GM13977 (cell line): ENCODE measurements around the gene SLFN5.

ENCODE experiments used
- DNase-seq: peaks from one replicate; pipeline ENCODE4 v3.0.0; 2012; ENCODE audit warnings: low spot score
- in situ Hi-C: fragments of 300-500 bp; cut with MboI; formaldehyde crosslinking; loops from one replicate; pipeline ENCODE4 v1.12.0; 2022; ENCODE audit warnings: low sequenced_read_pairs, low pct_unique_long_range_greater_than_20kb, mixed read lengths, inconsistent platforms; ENCODE audit not compliant: unreplicated experiment
- TF ChIP-seq, protein P1 (sequence below): IDR thresholded peaks from 2 replicates; pipeline ENCODE4 v1.5.1; 2012; ENCODE audit warnings: mild to moderate bottlenecking, control low read depth; ENCODE audit not compliant: insufficient read depth; ENCODE audit errors: extremely low read depth, missing control alignments

Gene SLFN5

DNA sequence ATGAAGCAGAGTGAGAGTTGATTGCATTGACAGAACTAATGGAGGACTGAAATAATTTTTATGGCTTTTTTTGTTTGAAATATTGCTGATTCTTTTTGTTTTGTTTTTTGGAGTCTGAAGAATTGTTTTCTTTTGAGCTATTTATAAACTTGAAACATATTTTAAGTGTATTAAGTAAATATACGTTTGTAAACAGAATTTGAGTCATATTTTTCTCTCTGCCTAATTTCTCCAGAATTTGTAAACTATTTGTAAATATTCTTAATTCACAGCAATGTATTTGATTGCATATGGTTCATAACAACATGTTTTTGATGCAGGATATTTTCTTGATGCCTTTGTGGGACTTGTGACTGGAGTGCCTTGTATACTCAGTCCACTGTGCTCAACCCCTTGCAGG is 79.9 kb downstream of the SLFN5 start:
- in situ Hi-C loops, result no loop called here
- TF ChIP-seq, protein P1, sequence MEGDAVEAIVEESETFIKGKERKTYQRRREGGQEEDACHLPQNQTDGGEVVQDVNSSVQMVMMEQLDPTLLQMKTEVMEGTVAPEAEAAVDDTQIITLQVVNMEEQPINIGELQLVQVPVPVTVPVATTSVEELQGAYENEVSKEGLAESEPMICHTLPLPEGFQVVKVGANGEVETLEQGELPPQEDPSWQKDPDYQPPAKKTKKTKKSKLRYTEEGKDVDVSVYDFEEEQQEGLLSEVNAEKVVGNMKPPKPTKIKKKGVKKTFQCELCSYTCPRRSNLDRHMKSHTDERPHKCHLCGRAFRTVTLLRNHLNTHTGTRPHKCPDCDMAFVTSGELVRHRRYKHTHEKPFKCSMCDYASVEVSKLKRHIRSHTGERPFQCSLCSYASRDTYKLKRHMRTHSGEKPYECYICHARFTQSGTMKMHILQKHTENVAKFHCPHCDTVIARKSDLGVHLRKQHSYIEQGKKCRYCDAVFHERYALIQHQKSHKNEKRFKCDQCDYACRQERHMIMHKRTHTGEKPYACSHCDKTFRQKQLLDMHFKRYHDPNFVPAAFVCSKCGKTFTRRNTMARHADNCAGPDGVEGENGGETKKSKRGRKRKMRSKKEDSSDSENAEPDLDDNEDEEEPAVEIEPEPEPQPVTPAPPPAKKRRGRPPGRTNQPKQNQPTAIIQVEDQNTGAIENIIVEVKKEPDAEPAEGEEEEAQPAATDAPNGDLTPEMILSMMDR, result no peak
- DNase-seq, result no peak
